ENCODE results near the gene ANKRD36.
"Not testable (repeated sequence)": the region's sequence is repeated elsewhere in the genome, so short reads cannot be mapped to it uniquely, and the experiment has no call there.

The ANKRD36 gene

DNA sequence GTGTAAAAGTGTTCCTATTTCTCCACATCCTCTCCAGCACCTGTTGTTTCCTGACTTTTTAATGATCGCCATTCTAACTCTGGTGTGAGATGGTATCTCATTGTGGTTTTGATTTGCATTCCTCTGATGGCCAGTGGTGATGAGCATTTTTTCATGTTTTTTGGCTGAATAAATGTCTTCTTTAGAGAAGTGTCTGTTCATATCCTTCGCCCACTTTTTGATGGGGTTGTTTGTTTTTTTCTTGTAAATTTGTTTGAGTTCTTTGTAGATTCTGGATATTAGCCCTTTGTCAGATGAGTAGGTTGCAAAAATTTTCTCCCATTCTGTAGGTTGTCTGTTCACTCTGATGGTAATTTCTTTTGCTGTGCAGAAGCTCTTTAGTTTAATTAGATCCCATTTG lies 16.1 kb downstream of the ANKRD36 start:
- DNase-seq = not testable (repeated sequence)

GRCh38 chr2:97144016-97144415 lies 31.1 kb downstream of the ANKRD36 start:
- not testable (repeated sequence) for DNase-seq

DNA sequence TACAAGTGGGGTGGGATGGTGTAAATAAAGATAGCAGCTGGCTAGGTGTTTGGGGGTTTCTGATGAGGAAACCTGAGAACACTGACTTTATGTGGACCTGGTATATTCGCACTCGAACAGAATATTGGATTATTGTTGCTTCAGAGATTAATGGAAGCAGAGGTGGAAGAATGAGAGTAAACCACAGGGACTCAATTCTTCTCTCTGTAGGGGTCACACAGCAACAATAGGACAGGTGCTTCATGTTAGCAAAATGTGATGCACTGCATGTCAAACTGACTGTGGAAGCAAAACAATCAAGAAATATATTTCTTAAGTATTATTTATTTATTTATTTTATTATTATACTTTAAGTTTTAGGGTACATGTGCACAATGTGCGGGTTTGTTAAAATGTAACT lies 53.6 kb downstream of the ANKRD36 start:
- not testable (repeated sequence) for DNase-seq

DNA sequence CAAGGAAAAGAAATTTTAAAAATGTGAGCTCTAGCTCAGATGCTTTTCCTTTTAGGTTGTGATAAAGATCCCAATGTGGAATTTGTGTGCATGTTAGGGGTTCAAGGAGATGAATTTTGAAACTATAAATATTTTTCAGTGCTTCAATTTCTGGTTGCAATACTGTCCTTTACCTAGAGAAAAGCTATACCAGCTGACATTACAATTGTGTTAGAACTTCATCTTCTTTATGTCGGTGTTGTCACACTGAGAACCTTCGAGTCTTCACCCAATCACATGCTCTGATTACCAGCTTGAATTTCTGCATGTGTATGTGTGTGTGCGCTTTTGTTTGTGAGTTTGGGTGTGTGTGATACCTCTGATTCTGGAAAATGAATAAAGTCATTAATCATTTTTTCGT lies 55.0 kb downstream of the ANKRD36 start:
- DNase-seq = not testable (repeated sequence)

GRCh38 chr2:97168583-97168982 lies 55.6 kb downstream of the ANKRD36 start:
- not testable (repeated sequence) for DNase-seq

DNA sequence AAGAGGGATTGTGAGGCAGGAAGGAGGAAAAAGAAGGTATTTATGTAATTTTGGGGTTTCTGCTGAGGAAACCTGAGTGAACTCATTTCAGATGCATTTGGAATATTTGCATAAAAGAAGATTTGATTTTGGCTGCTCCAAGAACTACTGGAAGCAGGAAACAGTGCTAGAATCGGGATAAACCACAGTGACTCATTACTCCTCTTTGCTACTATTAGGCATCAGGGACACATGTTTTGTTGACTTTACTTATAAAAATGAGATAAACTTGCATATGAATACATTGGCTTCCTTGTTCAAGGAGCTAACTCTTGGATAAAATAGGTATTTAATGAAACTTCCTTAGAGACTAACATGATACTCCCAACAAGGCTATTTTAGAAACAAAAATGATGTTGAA lies 67.4 kb downstream of the ANKRD36 start:
- not testable (repeated sequence) for DNase-seq

DNA sequence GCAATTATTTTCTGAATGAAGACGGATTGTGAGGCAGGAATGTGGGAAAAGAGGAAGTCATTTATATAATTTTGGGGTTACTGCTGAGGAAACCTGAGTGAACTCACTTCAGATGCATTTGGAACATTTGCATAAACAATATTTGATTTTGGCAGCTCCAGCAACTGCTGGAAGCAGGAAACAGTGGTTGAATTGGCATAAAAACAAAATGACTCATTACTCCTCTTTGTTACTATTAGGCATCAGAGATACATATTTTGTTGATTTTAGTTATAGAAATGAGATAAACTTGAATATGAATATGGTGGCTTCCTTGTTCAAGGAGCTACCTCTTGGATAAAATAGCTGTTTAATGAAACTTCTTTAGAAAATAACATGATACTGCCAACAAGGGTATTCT lies 82.4 kb downstream of the ANKRD36 start:
- not testable (repeated sequence) for DNase-seq

- not testable (repeated sequence) for DNase-seq
These were observed 84.3 kb downstream of the ANKRD36 start for GRCh38 chr2:97197251-97197650.

GRCh38 chr2:97200887-97201286 lies 87.9 kb downstream of the ANKRD36 start:
- DNase-seq = not testable (repeated sequence)

GRCh38 chr2:97202643-97203250 lies 89.8 kb downstream of the ANKRD36 start:
- DNase-seq = not testable (repeated sequence)

- DNase-seq = no peak
These were observed 97.4 kb downstream of the ANKRD36 start for GRCh38 chr2:97210325-97210724.

DNA sequence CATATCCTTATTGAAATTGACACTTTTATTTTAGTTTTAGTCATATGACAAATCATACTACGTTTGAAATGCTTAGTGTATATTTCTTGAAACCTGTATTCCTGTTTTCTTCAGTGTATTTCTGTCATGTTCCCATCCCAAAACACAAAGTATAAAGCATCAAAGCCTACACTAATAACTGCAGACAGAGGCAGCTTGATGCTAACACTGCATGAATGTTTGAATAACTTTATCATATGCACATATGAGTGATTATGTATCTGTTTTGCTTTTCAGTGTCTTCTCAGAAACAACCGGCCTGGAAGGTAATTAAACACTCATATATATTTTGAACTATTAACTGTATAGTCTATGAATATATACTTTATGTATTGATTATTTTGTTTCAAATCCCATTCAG lies 102.1 kb downstream of the ANKRD36 start:
- DNase-seq = not testable (repeated sequence)

DNA sequence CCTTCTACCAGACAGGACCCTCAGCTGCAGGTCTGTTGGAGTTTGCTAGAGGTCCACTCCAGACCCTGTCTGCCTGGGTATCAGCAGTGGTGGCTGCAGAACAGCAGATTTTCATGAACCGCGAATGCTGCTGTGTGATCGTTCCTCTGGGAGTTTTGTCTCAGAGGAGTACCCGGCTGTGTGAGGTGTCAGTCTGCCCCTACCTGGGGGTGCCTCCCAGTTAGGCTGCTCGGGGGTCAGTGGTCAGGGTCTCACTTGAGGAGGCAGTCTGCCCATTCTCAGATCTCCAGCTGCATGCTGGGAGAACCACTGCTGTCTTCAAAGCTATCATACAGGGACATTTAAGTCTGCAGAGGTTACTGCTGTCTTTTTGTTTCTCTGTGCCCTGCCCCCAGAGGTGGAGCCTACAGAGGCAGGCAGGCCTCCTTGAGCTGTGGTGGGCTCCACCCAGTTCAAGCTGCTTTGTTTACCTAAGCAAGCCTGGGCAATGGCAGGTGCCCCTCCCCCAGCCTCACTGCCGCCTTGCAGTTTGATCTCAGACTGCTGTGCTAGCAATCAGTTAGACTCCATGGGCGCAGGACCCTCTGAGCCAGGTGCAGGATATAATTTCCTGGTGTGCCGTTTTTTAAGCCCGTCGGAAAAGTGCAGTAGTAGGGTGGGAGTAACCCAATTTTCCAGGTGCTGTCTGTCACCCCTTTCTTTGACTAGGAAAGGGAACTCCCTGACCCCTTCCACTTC lies 118.1 kb downstream of the ANKRD36 start:
- DNase-seq = not testable (repeated sequence)

GRCh38 chr2:97232981-97233380 lies 120.0 kb downstream of the ANKRD36 start:
- not testable (repeated sequence) for DNase-seq

GRCh38 chr2:97233660-97234295 lies 120.8 kb downstream of the ANKRD36 start:
- not testable (repeated sequence) for DNase-seq

GRCh38 chr2:97261192-97261591 lies 148.2 kb downstream of the ANKRD36 start:
- DNase-seq = not testable (repeated sequence)

GRCh38 chr2:97266449-97266848 lies 153.5 kb downstream of the ANKRD36 start:
- DNase-seq = not testable (repeated sequence)

DNA sequence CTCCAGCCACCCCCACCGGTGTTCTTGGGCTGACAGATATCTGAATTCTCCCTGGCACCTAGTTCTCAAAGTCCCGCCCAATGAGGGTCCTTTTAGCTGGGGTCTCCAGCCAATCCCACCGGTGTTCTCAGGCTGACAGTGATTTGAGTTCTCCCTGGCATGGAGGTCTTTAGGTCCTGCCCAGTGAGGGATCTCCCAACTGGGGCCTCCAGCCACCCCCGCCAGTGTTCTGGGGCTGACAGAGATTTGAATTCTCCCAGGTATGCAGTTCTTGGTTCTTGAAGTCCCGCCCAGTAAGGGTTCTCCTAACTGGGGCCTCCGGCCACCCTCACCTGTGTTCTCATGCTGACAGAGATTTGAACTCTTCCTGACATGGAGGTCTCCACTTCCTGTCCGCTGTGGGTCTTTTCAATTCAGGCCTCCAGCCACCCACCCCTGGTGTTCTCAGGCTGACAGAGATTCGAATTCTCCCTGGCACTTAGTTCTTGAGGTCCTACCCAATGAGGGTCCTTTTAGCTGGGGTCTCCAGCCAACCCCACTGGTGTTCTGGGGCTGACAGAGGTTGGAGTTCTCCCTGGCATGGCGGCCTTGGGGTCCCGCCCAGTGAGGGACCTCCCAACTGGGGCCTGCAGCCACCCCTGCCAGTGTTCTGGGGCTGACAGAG lies 154.6 kb downstream of the ANKRD36 start:
- no peak for DNase-seq

GRCh38 chr2:97268075-97268591 lies 155.2 kb downstream of the ANKRD36 start:
- not testable (repeated sequence) for DNase-seq

GRCh38 chr2:97276232-97276798 lies 163.4 kb downstream of the ANKRD36 start:
- DNase-seq = not testable (repeated sequence)

- not testable (repeated sequence) for DNase-seq
These were observed 172.2 kb downstream of the ANKRD36 start for GRCh38 chr2:97285187-97285586.

GRCh38 chr2:97293687-97294086 lies 180.7 kb downstream of the ANKRD36 start:
- not testable (repeated sequence) for DNase-seq

All from amniotic stem cell (primary cell).